Right lobe of liver (tissue), 6 donors: ENCODE results near the gene CMC1. TPM values are rescaled to one million over a fixed set of nuclear protein-coding genes. Genes with fewer than 3 reads are reported as not detected.

ENCODE experiments used
- ATAC-seq, 4 donors: fragments of 200-7000 bp; cut with Tn5 transposase; one replicate each; pipeline ENCODE4 v1.9.1; 2020; ENCODE audit warnings: mild to moderate bottlenecking in 4 of 4, moderate library complexity in 4 of 4
- DNase-seq, 3 donors: peaks; one replicate each; pipeline ENCODE4 v3.0.0-alpha.2; 2020
- H3K27ac ChIP-seq, 3 donors: fragments of 200-600 bp; one replicate each; pipeline ENCODE4 v1.8.0; 2022
- H3K27me3 ChIP-seq, 2 donors: fragments of 200-600 bp; one replicate each; pipeline ENCODE4 v1.8.0; 2022
- H3K36me3 ChIP-seq, 4 donors: fragments of 200-600 bp; sonication (generic) in 1 of 4; one replicate each; pipeline versions ENCODE4 v1.5.1 to v1.8.0; 2017 to 2022; ENCODE audit warnings: control low read depth in 1 of 4
- H3K4me1 ChIP-seq, 4 donors: fragments of 200-600 bp; sonication (generic) in 1 of 4; one replicate each; pipeline versions ENCODE4 v1.5.1 to v1.8.0; 2017 to 2022; ENCODE audit warnings: control low read depth in 1 of 4
- H3K4me3 ChIP-seq, 3 donors: fragments of 200-600 bp; one replicate each; pipeline ENCODE4 v1.8.0; 2022
- H3K9me3 ChIP-seq, 4 donors: fragments of 200-600 bp; sonication (generic) in 1 of 4; one replicate each; pipeline versions ENCODE4 v1.5.1 to v1.8.0; 2017 to 2022; ENCODE audit warnings: control low read depth in 1 of 4
- CTCF ChIP-seq, 4 donors: fragments of 200-600 bp in 3 of 4; fragments of 450-650 bp in 1 of 4; IDR thresholded peaks; one replicate each; pipeline versions ENCODE4 v1.5.1 to v1.8.0; 2016 to 2022; ENCODE audit warnings: antibody characterized with exemption in 4 of 4, mild to moderate bottlenecking in 2 of 4
- POLR2A ChIP-seq: fragments of 450-650 bp; IDR thresholded peaks from one replicate; pipeline ENCODE4 v1.6.1; 2017; ENCODE audit warnings: antibody characterized with exemption, mild to moderate bottlenecking
- WGBS: methylation state at CpG from one replicate; pipeline ENCODE4 v1.1.6; 2018; ENCODE audit warnings: low coverage, low lambda C conversion rate; ENCODE audit not compliant: insufficient coverage; ENCODE audit errors: missing lambda C conversion rate; 5-methylcytosine and 5-hydroxymethylcytosine counted together
- intact Hi-C, 2 donors: fragments of 100-400 bp; cut with DNase I; formaldehyde crosslinking; loops; one replicate each; pipeline versions ENCODE4 v1.11.2 to v1.14.1; 2022
- total RNA-seq, 6 experiments: library from RNA; depleted of rRNA in 2 of 6; stranded (reverse); fragments of >200 nt in 2 of 6; fragmentation: NEBNext Ultra II Directional in 3 of 6; extraction: Animal tissue kit (Norgen Biotek cat#: 25700) in 3 of 6; gene quantifications; one replicate each; pipeline versions ENCODE4 v1.1.0 to v1.2.4, GENCODE V29; 2016 to 2023
- donor health status: DM: no; HTN: yes; CAD: no.
- donor health status: DM: no; HTN: no; CAD: no.
- donor health status: DM: no; HTN: no; CAD: no.
- donor health status: DM: no; HTN: yes; CAD: no.
- donor health status: DM: no; HTN: yes; CAD: no.

Gene CMC1
- total RNA-seq, 6 experiments from 2014 or later: 9.5 to 16.9 (median 12.2) TPM

GRCh38 chr3:28315711-28316110 is 74.3 kb downstream of the CMC1 start:
- DNase-seq (no peak), ATAC-seq (no peak)
- peaks cover 0 to 6% (median 0%) of the 10 kb centered on the region in 4 donors for H3K36me3 ChIP-seq
- no peak overlapping the region for H3K4me3 ChIP-seq
- H3K27ac ChIP-seq: no peak overlapping the region
- 56% methylated on average over 1 of the region's 1 CpG for WGBS
- intact Hi-C loops: no loop called here
- no peak for TF ChIP-seq POLR2A
- TF ChIP-seq CTCF (IDR thresholded peaks at IDR 0.05): no peak
- no peaks in the 10 kb centered on the region for H3K9me3 ChIP-seq
- no peaks in the 10 kb centered on the region for H3K27me3 ChIP-seq
- no peaks in the 10 kb centered on the region for H3K4me1 ChIP-seq

- Histone ChIP-seq H3K27ac (no peak overlapping the region), H3K4me1 (no peaks in the 10 kb centered on the region), H3K27me3 (no peaks in the 10 kb centered on the region), H3K4me3 (no peak overlapping the region), H3K9me3 (no peaks in the 10 kb centered on the region), H3K36me3 (peaks cover 0 to 6% (median 0%) of the 10 kb centered on the region in 4 donors)
- TF ChIP-seq POLR2A (no peak), CTCF (IDR thresholded peaks at IDR 0.05) (no peak)
- DNase-seq: no peak
- ATAC-seq: no peak
- WGBS: 59% methylated on average over 2 of the region's 2 CpGs
- intact Hi-C loops: no loop called here
Measured at GRCh38 chr3:28316226-28316625, 74.8 kb downstream of the CMC1 start.

GRCh38 chr3:28317438-28318022 is 76.1 kb downstream of the CMC1 start:
- peak; percentile 90 to 95 (median 92) for ATAC-seq
- Histone ChIP-seq H3K4me3 (no peak overlapping the region), H3K9me3 (no peaks in the 10 kb centered on the region), H3K27ac (no peak overlapping the region), H3K27me3 (no peaks in the 10 kb centered on the region), H3K36me3 (peaks cover 0 to 6% (median 0%) of the 10 kb centered on the region in 4 donors), H3K4me1 (no peaks in the 10 kb centered on the region)
- intact Hi-C loops: no loop called here
- TF ChIP-seq POLR2A (no peak), CTCF (IDR thresholded peaks at IDR 0.05) (peak; percentile 53 to 71 (median 65))
- 26% methylated on average over 2 of the region's 2 CpGs for WGBS
- DNase-seq: peak in 1 of 3 donors; percentile 44

- H3K4me1 ChIP-seq: no peaks in the 10 kb centered on the region
- H3K4me3 ChIP-seq: no peak overlapping the region
- no peak overlapping the region for H3K27ac ChIP-seq
- DNase-seq (no peak), ATAC-seq (no peak)
- H3K9me3 ChIP-seq: no peaks in the 10 kb centered on the region
- peaks cover 0 to 20% (median 0%) of the 10 kb centered on the region in 4 donors for H3K36me3 ChIP-seq
- H3K27me3 ChIP-seq: no peaks in the 10 kb centered on the region
- TF ChIP-seq POLR2A: no peak
- no peak for TF ChIP-seq CTCF (IDR thresholded peaks at IDR 0.05)
- intact Hi-C loops: loop anchor here in 1 of 2 donors (10.0 kb wide), 1 partner anchor 606 kb away; no protein-coding TSS in a partner anchor
Measured at GRCh38 chr3:28320981-28321380, 79.6 kb downstream of the CMC1 start.
